HG03575 (cell line): ENCODE data around the gene METTL26.
"Not testable (repeated sequence)": the region's sequence is repeated elsewhere in the genome, so short reads cannot be mapped to it uniquely, and the experiment has no call there.

Experiments used
- ATAC-seq: cut with Tn5 transposase; IDR thresholded peaks from one replicate; pipeline ENCODE4 v1.9.1; 2021; ENCODE audit not compliant: unreplicated experiment, insufficient number of reproducible peaks, low FRiP score; ENCODE audit errors: extremely low read depth

The METTL26 gene

DNA sequence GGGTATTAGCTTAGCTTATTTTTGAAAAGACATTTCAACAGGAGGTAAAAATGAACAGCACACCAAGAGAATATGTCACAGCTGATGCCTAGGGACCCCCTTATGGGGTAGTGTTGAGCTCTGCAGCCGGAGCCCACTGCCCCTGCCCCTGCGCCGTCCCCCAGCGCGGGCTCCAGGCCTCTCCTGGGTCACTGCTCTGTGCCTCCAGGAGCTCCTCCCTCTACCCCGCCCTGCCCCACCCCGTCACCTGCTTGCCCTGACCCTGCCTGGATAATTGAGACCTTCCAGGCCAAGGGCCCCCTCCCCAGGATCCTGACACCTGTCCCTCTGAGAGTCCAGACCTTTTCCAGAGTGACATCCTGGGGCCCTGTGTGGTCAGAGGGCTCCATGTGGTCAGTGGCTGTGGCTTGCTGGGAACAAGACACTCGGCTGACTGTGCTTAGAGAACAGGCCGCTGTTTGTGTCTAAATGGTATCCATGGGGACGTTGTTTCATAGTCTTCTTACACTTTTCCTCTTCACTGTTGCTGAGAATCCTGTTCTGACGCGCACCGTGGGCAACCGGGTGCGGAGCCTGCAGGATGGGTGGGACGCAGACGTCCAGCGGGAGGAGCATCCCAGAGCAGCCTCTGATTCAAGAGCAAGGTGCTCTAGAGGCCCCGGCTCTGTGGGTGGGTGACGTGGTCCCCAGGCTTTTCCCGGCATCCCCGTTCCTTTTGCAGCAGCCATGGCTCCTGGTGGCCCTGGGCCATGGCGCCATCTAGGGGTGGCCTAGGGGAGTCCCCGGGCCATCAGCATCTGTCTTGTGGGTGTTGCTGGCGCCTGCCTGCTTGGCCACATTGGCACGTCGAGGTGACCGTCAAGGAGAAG is 25.4 kb downstream of the METTL26 start:
- ATAC-seq: no peak

DNA sequence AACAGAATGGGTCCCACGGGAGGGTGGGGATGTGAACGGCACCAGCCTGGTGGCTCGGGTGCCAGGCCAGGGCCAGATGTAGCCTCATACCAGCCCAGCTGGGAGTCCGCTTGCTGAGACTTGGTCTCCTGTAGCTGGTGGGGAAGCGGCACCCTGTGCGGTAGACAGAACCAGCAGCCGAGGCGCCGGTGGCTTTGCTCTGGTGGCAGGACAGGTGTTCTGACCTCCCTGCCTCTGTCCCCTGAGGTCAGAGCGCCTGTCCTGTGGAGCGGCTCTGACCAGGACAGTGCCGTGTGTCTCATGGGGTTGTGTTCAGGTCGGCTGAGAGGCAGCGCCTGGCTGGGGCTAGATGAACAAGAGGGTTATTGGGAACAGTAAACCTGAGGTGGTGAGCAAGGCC is 26.1 kb downstream of the METTL26 start:
- no peak for ATAC-seq

DNA sequence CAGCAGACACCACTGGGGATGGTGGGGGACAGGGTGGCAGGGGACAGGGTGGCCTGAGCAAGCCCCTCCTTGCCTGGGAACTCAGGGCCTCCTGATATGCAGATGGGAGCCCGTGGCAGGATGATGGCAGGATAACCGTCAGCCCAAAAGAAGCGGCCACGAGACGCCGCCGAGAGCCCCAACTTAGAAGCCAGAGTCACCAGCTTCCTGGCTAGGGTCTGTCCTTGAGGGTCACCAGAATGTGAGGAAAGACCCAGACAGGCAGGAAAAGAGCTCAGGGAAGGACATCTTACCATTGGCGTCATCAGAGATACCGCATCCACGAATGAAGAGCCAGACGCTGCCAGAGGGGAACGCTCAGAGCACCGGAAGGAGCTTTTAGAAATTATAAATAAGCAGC is 26.8 kb downstream of the METTL26 start:
- no peak for ATAC-seq

DNA sequence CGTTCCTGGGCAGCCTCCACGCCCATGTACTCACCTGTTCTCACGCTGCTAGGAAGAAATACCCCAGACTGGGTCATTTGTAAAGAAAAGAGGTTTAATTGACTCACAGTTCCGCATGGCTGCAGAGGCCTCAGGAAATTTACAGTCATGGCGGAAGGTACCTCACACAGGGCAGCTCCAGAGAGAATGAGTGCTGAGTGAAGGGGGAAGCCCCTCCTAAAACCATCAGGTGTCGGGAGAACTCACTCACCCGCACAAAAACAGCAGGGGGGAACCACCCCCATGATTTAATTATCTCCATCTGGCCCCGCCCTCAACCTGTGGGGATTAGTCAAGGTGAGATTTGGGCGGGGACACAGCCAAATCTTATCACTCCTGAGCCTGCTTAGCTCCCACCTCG is 28.1 kb downstream of the METTL26 start:
- ATAC-seq: no peak

DNA sequence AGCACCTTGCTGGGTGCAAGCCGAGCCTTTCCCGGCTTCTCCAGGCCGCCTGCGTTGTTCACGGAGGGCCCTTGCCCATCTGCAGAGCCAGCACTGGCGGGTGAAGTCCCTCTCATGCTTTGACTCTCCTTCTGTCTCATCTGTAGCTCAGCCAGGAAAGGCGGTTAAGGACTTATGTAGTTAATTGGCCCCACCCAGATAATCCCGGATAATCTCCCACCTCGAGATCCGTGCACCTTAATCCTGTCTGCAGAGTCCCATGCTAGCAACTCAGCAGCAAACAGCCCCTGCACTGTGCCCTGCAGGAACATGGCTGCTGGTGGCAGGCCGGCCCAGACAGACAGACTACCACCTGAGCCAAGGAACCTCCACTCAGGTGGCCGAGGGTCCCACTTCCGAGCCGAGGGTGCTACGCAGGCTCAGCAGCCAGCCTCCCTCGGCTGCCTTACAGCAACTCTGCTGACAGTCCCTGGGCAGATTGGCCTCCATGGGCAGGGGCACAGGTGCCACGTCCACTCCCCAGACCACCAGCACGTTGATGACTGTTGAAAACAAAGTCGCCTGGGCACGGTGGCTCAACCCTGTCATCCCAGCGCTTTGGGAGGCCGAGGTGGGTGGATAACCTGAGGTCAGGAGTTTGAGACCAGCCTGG is 29.3 kb downstream of the METTL26 start:
- no peak for ATAC-seq

DNA sequence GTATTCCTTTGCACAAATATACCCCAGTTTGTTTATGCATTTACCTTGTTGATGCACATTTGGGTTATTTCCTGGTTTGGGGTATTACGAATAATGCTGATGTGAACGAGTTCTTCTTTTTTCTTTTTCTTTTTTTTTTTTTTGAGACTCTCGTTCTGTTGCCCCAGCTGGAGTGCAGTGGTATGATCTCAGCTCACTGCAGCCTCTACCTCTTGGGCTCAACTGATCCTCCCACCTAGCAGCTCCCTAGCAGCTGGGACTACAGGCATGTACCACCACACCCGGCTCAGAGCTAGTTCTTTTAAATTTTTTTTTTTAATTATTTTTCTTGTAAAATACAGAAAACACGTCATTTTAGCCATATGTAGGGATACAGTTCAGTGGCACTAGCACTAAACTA is 32.2 kb downstream of the METTL26 start:
- ATAC-seq: no peak

DNA sequence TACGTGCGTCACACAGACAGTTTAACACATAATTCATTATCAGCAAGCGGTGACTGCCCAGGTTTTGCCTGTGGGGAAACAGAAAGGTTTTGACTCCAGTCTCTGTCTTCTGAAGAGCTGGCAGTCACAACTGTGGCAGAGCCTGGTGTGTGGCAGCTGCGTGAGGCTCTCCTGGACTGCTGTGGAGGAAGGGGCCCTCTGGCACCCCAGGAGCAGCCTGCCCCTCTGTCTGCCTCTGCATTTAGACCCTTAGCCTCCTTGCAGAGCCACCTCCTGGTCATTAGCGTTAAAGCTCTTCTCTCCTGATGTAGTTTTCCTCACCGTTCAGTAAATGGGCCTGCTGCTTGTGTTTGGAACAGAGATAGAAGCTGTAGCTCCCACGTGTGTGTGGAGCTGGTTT is 35.3 kb downstream of the METTL26 start:
- ATAC-seq: no peak

DNA sequence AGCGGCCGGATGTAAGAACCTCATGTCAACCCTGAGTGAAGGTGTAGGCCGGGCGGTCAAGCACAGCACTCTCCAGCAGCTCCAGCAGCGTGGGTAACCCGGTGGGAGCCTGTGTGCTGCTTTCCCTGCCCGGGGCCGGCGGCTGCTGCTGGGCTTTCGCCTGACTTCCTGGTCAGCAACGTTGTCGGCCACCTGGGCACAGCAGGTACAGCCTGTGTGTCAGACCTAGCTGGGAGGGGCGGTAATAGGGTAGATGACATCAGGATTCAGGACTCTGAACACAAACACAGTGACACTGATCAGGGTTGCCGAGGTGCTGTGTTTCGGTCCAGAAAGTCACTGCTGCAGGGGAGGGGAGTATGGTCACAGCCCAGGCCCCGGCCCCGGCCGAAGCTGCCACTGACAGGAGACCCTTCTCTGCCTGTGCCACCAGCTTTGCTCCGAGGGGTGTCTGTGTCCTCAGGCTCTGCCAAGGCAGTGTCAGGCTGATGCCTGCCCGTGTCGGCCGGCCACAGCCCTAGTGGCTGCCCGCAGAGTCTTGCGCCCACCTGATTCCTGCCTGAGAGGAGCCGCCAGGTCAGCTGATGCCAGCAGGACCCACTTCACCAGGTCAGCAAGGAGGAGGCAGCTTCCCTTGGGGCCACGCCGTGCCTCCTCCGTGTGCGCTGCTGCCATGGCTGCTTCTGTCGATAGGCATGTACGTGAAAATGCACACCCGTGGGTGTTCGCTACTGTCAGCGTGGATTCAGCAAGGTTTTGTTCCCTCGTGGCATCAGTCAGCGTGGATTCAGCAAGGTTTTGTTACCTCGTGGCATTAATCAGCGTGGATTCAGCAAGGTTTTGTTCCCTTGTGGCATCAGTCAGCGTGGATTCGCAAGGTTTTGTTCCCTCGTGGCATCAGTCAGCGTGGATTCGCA is 37.0 kb downstream of the METTL26 start:
- no peak for ATAC-seq

DNA sequence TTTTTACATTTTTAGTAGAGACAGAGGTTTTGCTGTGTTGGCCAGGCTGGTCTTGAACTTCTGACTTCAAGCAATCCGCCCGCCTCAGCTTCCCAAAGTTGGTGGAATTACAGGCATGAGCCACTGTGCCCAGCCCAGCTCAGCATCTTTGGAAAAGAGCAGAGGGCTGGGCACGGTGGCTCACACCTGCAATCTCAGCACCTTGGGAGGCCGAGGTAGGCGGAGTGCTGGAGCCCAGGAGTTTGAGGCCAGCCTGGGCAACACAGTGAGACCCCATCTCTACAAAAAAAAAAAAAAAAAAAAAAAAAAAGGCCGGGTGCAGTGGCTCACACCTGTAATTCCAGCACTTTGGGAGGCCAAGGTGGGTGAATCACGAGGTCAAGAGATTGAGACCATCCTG is 38.5 kb downstream of the METTL26 start:
- not testable (repeated sequence) for ATAC-seq

DNA sequence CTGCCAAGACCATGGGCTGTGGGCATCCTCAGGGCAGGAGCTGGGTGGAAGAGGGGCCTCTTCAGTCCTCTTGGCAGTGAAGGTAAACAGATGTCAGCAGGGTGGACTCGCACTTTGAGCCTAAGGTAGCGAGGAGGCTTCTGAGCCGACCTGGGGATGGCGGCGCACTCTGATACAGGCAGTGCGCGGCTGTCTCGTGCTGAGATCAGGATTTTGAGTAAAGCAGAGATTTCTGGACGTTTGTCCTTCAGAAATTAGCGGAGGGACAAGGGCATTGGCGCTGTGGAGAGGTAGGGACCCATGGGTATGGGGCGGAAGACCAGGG is 39.4 kb downstream of the METTL26 start:
- no peak for ATAC-seq

DNA sequence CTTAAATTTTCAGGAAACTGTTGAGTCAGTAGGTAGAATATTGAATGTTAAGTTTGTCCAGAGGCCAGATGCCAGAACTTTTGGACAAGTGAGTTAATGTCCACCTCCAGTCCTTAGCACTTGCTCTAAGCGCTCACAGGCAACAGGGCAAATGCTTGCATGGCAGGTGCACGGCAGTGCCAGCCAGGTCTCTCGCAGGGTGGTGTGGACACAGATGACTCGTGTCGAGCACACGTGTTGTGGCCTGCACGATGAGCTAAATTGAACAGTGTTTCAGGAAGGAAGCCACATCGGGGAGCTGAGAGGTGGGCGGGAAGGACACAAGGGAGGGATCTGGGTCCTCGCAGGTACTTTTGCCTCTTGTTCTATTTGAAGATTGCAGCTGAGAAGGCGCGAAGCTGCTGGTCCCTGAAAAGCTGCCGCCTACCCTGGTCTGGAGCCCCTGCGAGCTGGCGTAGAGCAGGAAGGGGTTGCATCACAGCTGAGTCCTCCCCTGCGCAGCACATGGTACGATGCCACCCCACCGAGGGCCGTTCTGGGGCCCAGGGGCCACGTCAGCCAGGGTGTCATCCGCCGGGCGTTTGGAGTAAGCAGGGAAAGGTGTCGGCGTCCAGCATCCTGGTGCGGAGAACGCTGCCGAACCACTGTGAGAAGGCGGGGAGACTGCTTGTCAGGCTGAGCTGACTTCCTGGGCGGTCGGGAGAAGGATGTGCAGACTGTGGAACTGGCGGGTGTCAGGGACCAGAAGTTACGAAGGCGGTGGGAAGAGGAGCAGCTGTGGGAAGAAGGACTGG is 40.0 kb downstream of the METTL26 start:
- no peak for ATAC-seq

DNA sequence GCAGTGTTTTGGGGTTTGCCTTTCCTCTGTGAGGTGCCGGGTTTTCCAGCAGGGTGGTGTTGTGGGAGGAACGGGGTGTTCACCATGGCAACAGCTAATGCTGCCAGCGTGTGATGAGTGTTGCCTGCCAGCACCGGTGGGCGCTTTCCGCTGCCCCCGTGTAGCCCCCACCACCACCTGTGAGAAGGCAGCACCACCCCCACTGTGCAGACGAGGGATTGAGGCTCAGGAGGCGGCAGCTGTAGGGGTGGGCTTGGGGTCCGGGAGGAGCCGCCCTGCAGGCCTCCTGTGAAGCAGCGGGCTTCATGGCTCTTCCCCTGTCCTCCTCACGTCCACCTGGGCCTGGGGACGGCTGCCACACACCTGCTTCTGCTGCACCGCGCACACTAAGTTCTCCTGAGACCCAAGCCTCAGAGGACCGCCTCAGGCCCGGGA is 41.0 kb downstream of the METTL26 start:
- no peak for ATAC-seq

DNA sequence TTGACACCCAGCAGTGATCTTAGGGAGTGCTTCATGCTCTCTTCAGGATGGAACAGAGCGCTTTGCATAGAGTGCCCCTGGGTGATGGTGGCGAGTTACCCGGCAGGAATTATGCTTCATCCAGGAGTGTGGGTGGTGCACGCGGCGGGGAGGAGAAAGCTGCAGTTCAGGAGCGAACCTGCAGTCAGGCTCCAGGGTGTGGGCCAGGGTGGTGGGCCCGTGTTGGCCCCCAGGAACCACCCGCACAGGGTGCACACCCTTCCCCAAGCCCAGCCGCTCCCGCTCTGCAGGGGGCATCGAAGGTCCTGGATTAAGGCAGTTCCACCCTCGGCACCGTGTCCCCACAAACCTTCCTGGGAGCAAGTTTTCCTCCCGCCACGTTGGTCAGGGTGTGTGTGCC is 42.3 kb downstream of the METTL26 start:
- no peak for ATAC-seq

DNA sequence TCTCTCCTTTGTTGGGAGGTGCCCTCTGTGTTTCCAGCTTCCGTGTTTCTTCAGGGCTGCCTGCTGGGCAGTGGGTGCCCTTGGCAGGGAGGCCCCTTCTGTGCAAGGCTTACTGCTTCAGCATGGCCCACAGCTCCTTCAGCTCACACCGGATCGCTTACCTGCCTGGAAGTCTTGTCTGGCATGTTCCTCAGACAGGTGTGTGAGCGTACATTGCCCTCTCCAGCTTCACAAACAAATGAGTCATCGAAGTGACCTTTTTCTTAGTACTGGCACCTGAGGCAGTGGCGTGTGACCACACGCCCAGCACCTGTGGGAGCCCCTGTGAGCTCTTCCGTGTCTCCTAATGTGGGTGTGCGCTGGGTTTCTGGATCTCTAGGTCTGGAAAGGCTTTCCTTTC is 42.7 kb downstream of the METTL26 start:
- no peak for ATAC-seq

DNA sequence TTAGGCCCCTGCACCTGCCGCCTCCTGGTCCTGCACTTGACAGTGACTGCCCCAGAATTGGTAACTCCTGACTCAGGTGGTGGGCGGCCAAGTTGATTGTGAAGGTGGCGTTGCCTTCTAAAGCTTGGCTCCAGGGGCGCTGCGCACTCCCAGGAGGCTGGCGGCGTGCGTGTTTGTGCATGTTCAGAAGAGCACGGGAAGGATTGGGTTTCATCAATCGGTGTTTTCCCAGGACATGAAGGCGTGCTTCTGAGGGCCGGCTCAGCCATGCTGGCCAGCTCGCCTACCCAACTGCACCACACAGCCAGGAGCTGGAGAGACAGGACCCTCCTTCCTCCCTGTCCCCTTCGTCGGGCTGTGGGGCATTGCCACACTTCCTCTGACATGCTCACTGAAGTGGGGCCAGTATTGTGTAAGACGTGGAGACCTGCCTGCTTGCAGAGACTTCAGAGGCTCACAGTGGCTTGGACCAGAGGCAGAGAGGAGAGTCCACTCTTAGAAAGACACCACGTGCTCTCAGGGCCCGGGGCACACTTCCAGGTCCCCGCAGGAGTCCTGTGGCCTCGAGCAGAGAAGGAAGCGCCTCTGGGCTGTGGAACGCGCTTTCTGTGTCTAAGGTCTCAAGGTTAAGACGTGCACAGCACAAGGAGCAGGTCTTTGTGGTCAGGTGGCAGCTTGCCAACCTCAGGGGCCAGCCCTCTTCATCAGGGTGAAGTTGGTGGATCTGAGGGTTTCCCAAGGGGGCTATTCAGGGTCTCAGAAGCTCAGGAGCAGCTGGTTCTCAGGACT is 43.4 kb downstream of the METTL26 start:
- no peak for ATAC-seq

DNA sequence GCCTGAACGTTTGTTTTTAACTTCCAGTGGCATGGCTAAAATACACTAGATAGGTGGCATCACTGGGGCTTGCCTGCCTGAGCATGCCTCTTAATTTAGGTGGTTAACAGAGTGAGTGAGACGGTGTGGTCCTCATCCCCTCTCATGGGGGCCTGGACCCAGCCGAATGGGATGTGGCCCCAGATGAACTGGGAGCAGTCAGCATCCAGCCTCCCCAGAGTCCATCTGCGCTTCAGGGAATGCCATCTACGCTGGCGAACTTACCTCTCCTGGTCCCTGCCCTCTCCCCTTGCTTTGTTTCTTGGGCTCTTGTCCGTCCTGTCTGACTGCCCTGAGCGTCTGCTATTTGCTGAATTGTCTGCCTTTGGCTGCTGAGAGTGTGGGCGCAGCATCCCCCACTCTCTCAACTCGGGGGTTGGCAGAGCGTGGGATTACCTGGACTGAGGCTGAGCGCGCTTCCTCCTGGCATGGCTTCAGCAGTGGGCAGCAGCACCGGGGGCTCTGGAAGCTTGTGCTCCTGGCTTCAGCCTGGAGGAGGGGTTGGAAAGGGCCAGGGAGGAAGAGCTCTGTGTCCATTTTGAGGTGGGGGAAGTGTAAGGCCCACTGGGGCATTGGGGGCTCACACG is 44.1 kb downstream of the METTL26 start:
- no peak for ATAC-seq

DNA sequence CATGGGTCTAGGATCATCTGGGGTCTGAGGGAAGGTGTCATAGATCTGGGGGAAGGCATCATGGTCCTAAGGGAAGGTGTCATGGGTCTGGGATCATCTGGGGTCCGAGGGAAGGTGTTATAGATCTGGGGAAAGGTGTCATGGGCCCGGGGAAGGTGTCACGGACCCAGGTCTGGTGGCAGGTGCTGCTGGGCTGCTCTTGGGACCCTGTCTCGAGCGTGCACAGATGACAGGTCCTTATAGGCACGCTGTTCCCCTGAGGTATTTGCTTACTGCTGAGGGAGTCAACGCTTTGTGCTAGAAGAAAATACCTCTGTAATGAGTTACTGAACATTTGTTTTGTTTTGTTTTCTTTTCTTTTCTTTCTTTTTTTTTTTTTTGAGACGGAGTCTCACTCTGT is 44.9 kb downstream of the METTL26 start:
- ATAC-seq: no peak

DNA sequence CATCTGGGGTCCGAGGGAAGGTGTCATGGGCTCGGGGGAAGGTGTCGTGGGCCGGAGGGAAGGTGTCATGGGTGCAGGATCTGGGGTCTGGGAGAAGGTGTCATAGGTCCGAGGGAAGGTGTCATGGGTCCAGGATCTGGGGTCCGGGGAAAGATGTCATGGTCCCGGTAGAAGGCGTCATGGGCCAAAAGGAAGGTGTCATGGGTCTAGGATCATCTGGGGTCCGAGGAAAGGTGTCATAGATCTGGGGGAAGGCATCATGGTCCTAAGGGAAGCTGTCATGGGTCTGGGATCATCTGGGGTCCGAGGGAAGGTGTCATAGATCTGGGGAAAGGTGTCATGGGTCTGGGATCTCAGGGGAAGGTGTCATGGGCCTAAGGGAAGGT is 45.3 kb downstream of the METTL26 start:
- ATAC-seq: no peak
